GM12872 (cell line): ENCODE results near the gene BUD13.

Experiments used
- CTCF ChIP-seq: IDR thresholded peaks from 3 replicates; pipeline ENCODE4 v1.5.1; 2011; ENCODE audit warnings: low read depth, mild to moderate bottlenecking, low read length, moderate library complexity; ENCODE audit not compliant: insufficient read depth

Gene BUD13

GRCh38 chr11:116736763-116737162 lies 36.0 kb downstream of the BUD13 start:
- no peak; the same call in 2 of the 3 replicates for TF ChIP-seq CTCF

GRCh38 chr11:116733969-116734508 lies 38.7 kb downstream of the BUD13 start:
- no peak for TF ChIP-seq CTCF

DNA sequence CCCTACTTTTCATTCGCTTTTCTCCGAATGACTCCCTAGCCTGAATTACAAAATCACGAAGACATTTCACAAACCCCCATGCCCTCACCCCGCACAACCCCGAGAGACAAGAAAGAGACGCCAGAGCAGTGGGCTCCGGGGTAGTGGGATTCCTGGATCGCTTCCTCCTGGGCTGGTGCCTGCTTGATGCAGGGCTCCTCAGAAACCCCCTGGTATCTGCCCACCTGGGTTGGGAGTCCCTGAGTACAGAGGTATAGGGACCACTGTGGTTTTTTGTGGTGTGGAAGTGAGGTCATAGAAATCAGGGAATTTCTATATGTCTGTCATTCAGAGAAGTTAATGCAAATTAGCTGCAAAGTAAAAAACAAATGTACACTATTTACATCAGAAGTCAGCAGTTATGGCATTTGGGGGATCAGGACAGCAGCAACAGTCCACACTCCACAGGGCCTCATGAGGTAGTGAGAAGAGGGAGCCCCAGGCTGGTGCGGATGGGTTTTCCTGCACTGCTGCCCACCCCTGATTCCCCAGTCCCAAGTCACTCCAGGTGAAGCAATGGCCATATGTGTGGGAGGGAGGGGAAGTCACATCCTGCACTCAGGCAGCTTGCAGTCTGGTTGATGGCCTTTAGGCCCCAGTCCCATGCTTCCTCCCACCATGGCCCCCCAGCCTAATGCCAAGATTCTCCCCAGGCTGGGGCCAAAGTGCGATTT lies 39.6 kb downstream of the BUD13 start:
- no peak for TF ChIP-seq CTCF

GRCh38 chr11:116732271-116733042 lies 40.3 kb downstream of the BUD13 start:
- TF ChIP-seq CTCF, result peak; percentile 99

- TF ChIP-seq CTCF, result no peak
Observed at GRCh38 chr11:116731821-116732220, 41.0 kb downstream of the BUD13 start.

GRCh38 chr11:116731097-116731761 lies 41.6 kb downstream of the BUD13 start:
- TF ChIP-seq CTCF, result no peak

DNA sequence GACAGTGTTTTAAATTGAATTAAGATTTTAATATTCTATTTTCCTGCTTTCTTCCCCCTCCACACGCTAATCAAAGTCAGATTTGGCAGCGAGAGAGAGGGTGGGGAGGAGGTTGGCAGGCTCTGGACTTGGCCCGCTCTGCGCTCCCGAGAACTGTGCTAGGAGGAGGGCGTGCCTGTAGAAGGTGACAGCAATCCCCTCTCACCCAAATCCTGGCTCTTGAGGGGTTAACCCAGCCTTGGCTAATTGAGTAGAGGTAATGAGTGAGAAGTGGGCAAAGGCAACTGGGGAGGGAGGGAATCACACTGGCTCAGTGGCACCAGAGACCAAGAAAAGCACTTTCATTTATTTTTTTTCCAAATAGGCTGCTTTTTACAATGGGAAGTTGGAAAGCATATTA lies 42.2 kb downstream of the BUD13 start:
- no peak for TF ChIP-seq CTCF
